T-helper 1 cell (primary cell): ENCODE measurements around the gene RAB4B.
"Not testable (repeated sequence)": the region's sequence is repeated elsewhere in the genome, so short reads cannot be mapped to it uniquely, and the experiment has no call there.

ENCODE experiments used
- DNase-seq, 5 donors: peaks; one replicate each; pipeline ENCODE4 v3.0.0-alpha.2; 2012 to 2020
- total RNA-seq, 4 donors: gene quantifications; one replicate each; lab custom pipeline; 2026; lab: John Stamatoyannopoulos, UW

RAB4B gene
- total RNA-seq: 0.83 to 5.6 (median 3.2) reads per million in 4 donors

- DNase-seq: peak; percentile 100
These were observed at the start of gene RAB4B for GRCh38 chr19:40777937-40778705. RAB4B (plus strand) TSS chr19:40778247; CDS start chr19:40778376, 129 bp downstream.

GRCh38 chr19:40730065-40730464, 48.0 kb upstream of the RAB4B start:
- DNase-seq: not testable (repeated sequence)

- not testable (repeated sequence) for DNase-seq
These were observed 45.7 kb upstream of the RAB4B start for GRCh38 chr19:40732304-40732703.

GRCh38 chr19:40733149-40733548, 44.9 kb upstream of the RAB4B start:
- DNase-seq: no peak

- no peak for DNase-seq
These were observed 42.9 kb upstream of the RAB4B start for GRCh38 chr19:40735013-40735771.

GRCh38 chr19:40736661-40737060, 41.4 kb upstream of the RAB4B start:
- DNase-seq: no peak

- DNase-seq: no peak
These were observed 40.9 kb upstream of the RAB4B start for GRCh38 chr19:40737102-40737644.

GRCh38 chr19:40739030-40739839, 38.8 kb upstream of the RAB4B start:
- no peak for DNase-seq

GRCh38 chr19:40739871-40740703, 38.0 kb upstream of the RAB4B start:
- no peak for DNase-seq

- no peak for DNase-seq
These were observed 37.3 kb upstream of the RAB4B start for GRCh38 chr19:40740747-40741146.

GRCh38 chr19:40741527-40742390, 36.3 kb upstream of the RAB4B start:
- no peak for DNase-seq

- no peak for DNase-seq
These were observed 35.6 kb upstream of the RAB4B start for GRCh38 chr19:40742477-40742876.

- DNase-seq: no peak
These were observed 35.2 kb upstream of the RAB4B start for GRCh38 chr19:40742886-40743285.

- no peak for DNase-seq
These were observed 34.1 kb upstream of the RAB4B start for GRCh38 chr19:40743926-40744325.

- DNase-seq: no peak
These were observed 33.3 kb upstream of the RAB4B start for GRCh38 chr19:40744554-40745401.

GRCh38 chr19:40745402-40745780, 32.7 kb upstream of the RAB4B start:
- DNase-seq: no peak

- no peak for DNase-seq
These were observed 30.5 kb upstream of the RAB4B start for GRCh38 chr19:40747536-40747935.

GRCh38 chr19:40750058-40750873, 27.8 kb upstream of the RAB4B start, which contains the start of gene ACTMAP:
ACTMAP (minus strand) TSS chr19:40750477; CDS start chr19:40749803, 674 bp downstream.
- peak; percentile 99 to 100 (median 99) for DNase-seq
